Loucy (cell line): ENCODE results near the gene ZFHX3.

Experiments
- H2AFZ ChIP-seq: fragments of 200-600 bp; sonication (generic); 2 replicates; pipeline ENCODE4 v1.6.0; 2016; ENCODE audit warnings: antibody characterized with exemption, mild to moderate bottlenecking, low read length, moderate library complexity
- H3F3A ChIP-seq: fragments of 200-600 bp; 2 replicates; pipeline ENCODE4 v1.6.0; 2016; ENCODE audit warnings: antibody characterized with exemption, low read depth, mild to moderate bottlenecking
- H3K27me3 ChIP-seq: fragments of 200-600 bp; sonication (generic); 2 replicates; pipeline ENCODE4 v1.6.1; 2014; ENCODE audit warnings: low read length, mild to moderate bottlenecking; ENCODE audit not compliant: insufficient read depth, poor library complexity, severe bottlenecking
- H3K36me3 ChIP-seq: fragments of 200-600 bp; sonication (generic); 2 replicates; pipeline ENCODE4 v1.6.1; 2016; ENCODE audit warnings: low read length; ENCODE audit not compliant: insufficient read depth
- H3K4me1 ChIP-seq: fragments of 200-600 bp; sonication (generic); 2 replicates; pipeline ENCODE4 v1.5.1; 2014; ENCODE audit warnings: low read length, mild to moderate bottlenecking; ENCODE audit not compliant: insufficient read depth, poor library complexity, severe bottlenecking
- H3K4me2 ChIP-seq: fragments of 200-600 bp; sonication (generic); 2 replicates; pipeline ENCODE4 v1.6.0; 2014; ENCODE audit warnings: antibody characterized with exemption, low read length, low read depth, mild to moderate bottlenecking; ENCODE audit not compliant: poor library complexity, severe bottlenecking
- H3K4me3 ChIP-seq: fragments of 200-600 bp; sonication (generic); 2 replicates; pipeline ENCODE4 v1.5.1; 2014; ENCODE audit warnings: low read length, mild to moderate bottlenecking, mixed read lengths; ENCODE audit not compliant: poor library complexity, severe bottlenecking
- H3K79me2 ChIP-seq: fragments of 200-600 bp; sonication (generic); 2 replicates; pipeline ENCODE4 v1.6.1; 2014; ENCODE audit warnings: low read length; ENCODE audit not compliant: insufficient read depth
- H3K9ac ChIP-seq: fragments of 200-600 bp; sonication (generic); 2 replicates; pipeline ENCODE4 v1.6.0; 2014; ENCODE audit warnings: mild to moderate bottlenecking, low read depth, low read length, moderate library complexity; ENCODE audit not compliant: poor library complexity, severe bottlenecking
- H3K9me2 ChIP-seq: fragments of 200-600 bp; sonication (generic); replicated peaks from 2 replicates; pipeline ENCODE4 v1.6.1; 2016; ENCODE audit warnings: low read depth, low read length, mixed read lengths
- H3K9me3 ChIP-seq: fragments of 200-600 bp; sonication (generic); 2 replicates; pipeline ENCODE4 v1.6.1; 2014; ENCODE audit warnings: mild to moderate bottlenecking, antibody characterized with exemption, low read length, low read depth; ENCODE audit not compliant: insufficient read depth
- H4K20me1 ChIP-seq: fragments of 200-600 bp; sonication (generic); 2 replicates; pipeline ENCODE4 v1.6.0; 2014; ENCODE audit warnings: antibody characterized with exemption, low read length, mild to moderate bottlenecking; ENCODE audit not compliant: insufficient read depth, poor library complexity, severe bottlenecking
- CTCF ChIP-seq: fragments of 200-600 bp; sonication (generic); conservative IDR thresholded peaks from 2 replicates; pipeline ENCODE4 v1.5.1; 2014; ENCODE audit warnings: mild to moderate bottlenecking, antibody characterized with exemption, low read length
- EZH2phosphoT487 ChIP-seq: fragments of 200-600 bp; IDR thresholded peaks from 2 replicates; pipeline ENCODE4 v1.6.1; 2018; ENCODE audit warnings: antibody characterized with exemption, mild to moderate bottlenecking, moderate library complexity, borderline replicate concordance

Gene ZFHX3

GRCh38 chr16:73016488-73016830 lies 31.5 kb downstream of the ZFHX3 start:
- Histone ChIP-seq H3K36me3 (no peaks in the 10 kb centered on the region), H3K79me2 (peaks cover 5% of the 10 kb centered on the region; the same call in 1 of the 2 replicates), H2AFZ (no peak overlapping the region), H3K9ac (no peak overlapping the region), H4K20me1 (no peaks in the 10 kb centered on the region), H3K9me2 (no peaks in the 10 kb centered on the region), H3F3A (no peaks in the 10 kb centered on the region), H3K4me3 (no peak overlapping the region), H3K4me2 (no peak overlapping the region), H3K4me1 (no peaks in the 10 kb centered on the region), H3K9me3 (no peaks in the 10 kb centered on the region), H3K27me3 (no peaks in the 10 kb centered on the region)
- no peak for TF ChIP-seq EZH2phosphoT487
- no peak for TF ChIP-seq CTCF

- peaks cover 5% of the 10 kb centered on the region; the same call in 1 of the 2 replicates for H3K79me2 ChIP-seq
- no peaks in the 10 kb centered on the region for H3K27me3 ChIP-seq
- H3K9me3 ChIP-seq, result no peaks in the 10 kb centered on the region
- no peaks in the 10 kb centered on the region for H4K20me1 ChIP-seq
- no peaks in the 10 kb centered on the region for H3K36me3 ChIP-seq
- no peak overlapping the region for H3K4me3 ChIP-seq
- H3K9ac ChIP-seq, result no peak overlapping the region
- no peaks in the 10 kb centered on the region for H3K9me2 ChIP-seq
- TF ChIP-seq EZH2phosphoT487, result no peak
- no peak for TF ChIP-seq CTCF
- H2AFZ ChIP-seq, result no peak overlapping the region
- H3K4me1 ChIP-seq, result no peaks in the 10 kb centered on the region
- no peaks in the 10 kb centered on the region for H3F3A ChIP-seq
- no peak overlapping the region for H3K4me2 ChIP-seq
These were observed 32.1 kb downstream of the ZFHX3 start for GRCh38 chr16:73015612-73016487.

GRCh38 chr16:73014768-73015167 lies 33.2 kb downstream of the ZFHX3 start:
- no peak for TF ChIP-seq EZH2phosphoT487
- TF ChIP-seq CTCF, result no peak
- no peak overlapping the region for H3K9ac ChIP-seq
- no peaks in the 10 kb centered on the region for H3K4me1 ChIP-seq
- H3K9me3 ChIP-seq, result no peaks in the 10 kb centered on the region
- no peaks in the 10 kb centered on the region for H3K27me3 ChIP-seq
- no peaks in the 10 kb centered on the region for H3F3A ChIP-seq
- H4K20me1 ChIP-seq, result no peaks in the 10 kb centered on the region
- H2AFZ ChIP-seq, result no peak overlapping the region
- no peaks in the 10 kb centered on the region for H3K9me2 ChIP-seq
- no peak overlapping the region for H3K4me3 ChIP-seq
- peaks cover 5% of the 10 kb centered on the region; the same call in 1 of the 2 replicates for H3K79me2 ChIP-seq
- H3K36me3 ChIP-seq, result no peaks in the 10 kb centered on the region
- H3K4me2 ChIP-seq, result no peak overlapping the region
